H4 (cell line): ENCODE data around the gene OTUD6A. TPM values are rescaled to one million over a fixed set of nuclear protein-coding genes. Genes with fewer than 3 reads are reported as not detected.

Experiments used
- DNase-seq: peaks from one replicate; pipeline ENCODE4 v3.0.0-alpha.2; 2015; ENCODE audit warnings: low spot score
- total RNA-seq: library from RNA; depleted of rRNA; stranded (reverse); fragments of >200 nt; shearing (Covaris generic); gene quantifications from 2 replicates; pipeline ENCODE4 v1.2.3, GENCODE V29; 2014; rRNA removed

The OTUD6A gene, protein sequence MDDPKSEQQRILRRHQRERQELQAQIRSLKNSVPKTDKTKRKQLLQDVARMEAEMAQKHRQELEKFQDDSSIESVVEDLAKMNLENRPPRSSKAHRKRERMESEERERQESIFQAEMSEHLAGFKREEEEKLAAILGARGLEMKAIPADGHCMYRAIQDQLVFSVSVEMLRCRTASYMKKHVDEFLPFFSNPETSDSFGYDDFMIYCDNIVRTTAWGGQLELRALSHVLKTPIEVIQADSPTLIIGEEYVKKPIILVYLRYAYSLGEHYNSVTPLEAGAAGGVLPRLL
- not detected in 2 replicates for total RNA-seq

DNA sequence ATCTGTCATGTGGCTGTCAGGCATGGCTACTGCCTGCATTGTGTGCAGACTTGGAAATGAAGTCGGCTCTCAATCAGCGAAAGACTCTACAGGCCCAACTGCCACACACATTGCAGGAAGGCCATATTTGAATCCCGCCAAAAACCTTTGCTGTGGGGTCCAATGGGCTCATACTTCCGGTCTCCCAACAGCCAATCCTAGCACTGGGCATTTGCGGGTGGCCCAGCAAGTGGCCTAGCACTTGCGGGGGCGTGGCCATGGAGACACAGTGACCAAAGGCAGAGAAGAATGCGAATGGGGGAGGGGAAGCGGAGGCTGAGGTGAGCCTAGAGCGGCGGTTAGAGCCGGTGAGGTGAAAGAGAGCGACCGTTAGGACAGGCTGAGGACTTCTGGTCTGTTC lies at the start of gene OTUD6A:
Gene OTUD6A, plus strand, starts transcription at position 382 of the 400 bp plus-strand sequence. CDS start 68 bp downstream, outside the sequence.
- DNase-seq, result no peak

DNA sequence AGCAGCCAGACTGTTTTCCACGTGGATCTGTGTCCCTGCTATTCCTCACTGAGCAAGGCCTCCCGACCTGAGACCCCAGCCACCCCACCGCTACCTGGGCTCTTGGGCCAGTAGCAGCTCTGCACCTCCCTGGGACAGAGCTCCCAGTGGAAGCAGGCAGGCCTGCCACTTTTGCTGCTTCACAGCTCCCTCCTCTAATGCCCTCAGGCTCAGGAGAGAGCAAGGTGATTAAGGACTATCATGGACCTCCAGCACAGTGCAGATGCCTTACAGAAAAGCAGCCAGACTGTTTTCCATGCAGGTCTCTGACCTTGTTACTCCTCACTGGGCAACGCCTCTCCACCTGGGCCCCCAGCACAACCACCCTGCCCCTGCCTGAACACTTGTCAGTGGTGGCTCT lies 49.5 kb upstream of the OTUD6A start:
- DNase-seq, result no peak

DNA sequence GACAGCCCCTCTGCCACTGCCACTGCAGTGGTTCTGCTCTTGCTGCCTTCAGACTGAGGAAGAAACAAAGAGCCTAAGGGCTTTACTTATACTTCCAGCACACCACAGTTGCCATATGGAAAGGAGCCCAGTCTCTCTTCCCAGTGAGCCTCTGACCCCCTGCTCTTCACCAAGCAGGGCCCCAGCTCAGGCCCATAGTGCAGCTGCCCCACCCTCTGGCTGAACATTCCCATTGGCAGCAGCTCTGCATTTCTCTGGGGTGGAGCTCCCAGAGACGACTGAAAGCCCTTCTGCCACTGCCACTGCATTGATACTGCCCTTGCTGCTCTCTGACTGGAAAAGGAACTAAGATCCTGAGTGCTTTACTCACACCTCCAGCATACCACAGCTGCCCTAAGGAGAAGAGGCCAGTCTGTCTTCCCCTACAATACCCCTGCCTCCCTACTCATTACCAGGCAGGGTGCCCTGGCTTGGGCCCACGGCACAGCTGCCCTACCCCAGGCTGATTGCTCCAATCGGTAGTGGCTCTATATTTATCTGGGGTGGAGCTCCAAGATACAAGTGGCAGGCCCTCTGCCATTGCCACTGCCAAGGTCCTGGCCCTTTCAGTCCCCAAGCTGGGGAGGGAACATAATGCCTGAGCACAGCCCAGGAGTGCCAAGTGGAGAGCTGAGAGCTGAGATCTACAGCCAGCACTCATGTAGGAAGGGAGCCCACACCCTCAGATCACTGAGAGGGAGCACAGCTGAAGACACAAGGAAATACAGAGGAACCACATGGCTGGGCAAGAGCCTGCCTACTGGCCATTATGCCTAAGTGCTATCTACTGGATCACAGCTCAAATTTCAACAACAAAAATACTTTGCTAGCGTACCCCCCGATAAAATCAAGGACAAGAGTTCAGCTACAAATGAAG lies 48.5 kb upstream of the OTUD6A start:
- DNase-seq, result no peak

DNA sequence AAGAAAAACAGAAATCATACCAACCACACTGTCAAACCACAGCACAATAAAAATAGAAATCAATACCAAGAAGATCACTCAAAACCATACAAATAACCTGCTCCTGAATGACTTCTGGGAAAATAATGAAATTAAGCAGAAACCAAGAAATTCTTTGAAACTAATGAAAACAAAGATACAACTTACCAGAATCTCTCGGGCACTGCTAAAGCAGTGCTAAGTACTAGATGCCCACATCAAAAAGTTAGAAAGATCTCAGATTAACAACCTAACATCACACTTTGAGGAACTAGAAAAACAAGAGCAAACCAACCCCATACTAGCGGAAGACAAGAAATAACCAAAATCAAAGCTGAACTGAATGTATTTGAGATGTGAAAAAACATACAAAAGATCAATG lies 45.7 kb upstream of the OTUD6A start:
- no peak for DNase-seq

DNA sequence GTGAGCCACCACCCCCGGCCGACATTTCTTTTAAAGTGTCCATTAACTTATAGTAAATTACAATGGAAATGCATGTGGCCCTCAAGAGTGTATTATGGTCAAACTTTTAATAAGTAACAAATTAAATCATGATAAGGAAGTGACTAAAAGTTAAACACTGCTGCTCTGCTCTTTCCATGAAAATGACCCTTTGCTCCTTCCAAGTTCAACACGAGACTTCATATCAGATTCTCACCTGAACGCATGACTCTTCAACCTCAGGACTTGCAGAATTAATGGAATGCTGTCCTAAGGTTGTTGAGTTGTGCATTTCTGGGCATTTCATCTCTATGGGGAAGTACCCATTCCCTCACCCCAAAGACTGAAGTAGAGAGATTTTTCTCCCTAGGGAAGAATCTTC lies 39.6 kb upstream of the OTUD6A start:
- no peak for DNase-seq

DNA sequence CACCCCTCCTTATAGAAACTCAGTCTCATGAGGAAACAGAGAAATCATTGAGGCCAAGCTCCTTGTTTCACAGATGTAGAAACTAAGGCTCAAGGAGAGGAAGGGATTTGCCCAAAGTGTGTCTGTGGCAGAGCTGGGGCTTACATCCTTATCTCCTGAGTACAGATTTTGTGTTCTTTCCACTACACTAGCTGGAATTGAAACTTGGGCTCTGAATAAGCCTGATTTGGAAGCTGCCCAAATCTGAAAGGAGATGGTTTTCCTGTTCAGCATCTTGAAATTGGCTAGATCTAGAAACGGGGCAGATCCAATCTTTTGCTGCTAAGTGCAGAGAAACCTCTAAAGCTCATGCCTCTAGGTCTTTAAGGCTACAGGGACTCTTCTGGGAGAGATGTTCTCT lies 36.8 kb upstream of the OTUD6A start:
- DNase-seq, result no peak

DNA sequence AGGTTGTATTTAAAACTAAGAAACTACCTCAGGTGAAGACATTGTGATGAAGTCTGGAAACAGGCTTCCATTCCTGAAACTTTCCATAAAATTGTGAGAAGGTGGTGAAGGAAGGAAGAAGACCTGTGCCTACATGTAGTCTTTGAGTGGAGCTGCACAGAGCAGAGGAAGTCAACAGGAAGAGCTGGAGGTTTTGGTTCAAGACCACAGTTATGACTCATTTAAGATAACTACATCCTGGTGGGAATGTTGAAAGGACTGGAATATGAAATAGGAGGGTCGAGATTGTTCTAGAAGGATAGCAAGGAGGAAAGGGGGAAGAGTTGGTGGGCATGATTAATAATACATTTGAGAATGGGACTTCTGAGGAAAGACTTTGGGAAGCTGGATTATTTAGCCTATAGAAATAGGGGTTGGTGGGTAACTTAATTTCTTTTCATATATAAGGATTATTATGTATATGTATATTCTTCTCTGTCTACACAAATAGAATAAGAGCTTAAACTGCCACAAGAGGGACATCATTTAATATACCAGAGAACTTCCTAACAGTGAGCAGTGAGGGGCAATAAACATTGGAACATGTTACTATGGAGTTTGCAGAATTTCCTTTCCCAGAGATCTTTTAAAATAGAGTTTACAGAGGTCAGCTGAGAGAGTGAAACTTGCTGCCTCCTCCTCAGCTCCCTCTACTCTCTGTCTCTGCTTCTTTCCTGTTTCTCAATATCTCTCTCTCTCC lies 36.0 kb upstream of the OTUD6A start:
- DNase-seq, result no peak

DNA sequence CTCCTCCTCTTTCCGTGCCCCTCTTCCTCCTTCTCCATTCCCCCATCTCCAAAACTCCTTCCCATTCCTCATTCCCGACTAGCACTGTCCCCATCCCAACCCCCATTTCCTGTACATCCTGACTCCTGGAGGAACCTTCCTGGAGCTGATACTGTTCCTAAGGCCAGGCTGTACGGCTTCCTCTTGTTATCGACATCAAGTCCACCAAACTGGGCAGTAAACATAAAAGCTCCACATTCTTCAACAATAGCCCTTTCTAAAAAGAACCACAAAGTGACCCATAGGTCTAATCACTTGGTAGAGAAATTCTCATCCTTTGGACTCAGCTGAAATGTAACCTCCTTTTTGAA lies 35.4 kb upstream of the OTUD6A start:
- no peak for DNase-seq

DNA sequence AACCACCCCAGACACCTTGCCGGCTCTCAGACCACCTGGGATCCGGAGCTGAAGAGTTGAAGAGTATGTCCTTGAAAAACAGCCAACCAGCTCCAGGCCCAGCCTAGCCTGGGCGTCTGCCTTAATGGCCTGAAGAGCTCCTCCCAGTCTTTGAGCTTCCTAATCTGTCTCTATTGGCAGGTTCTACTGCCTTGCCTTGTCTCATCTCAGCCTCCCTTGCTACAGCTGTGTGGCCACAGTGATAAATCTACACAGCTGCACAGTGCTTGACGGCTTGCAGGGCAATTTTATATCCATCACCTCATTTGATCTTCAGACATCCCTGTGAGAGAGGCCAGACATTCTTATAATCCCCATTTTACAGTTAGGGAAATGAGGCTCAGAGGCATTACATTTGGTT lies 32.4 kb upstream of the OTUD6A start:
- no peak for DNase-seq

DNA sequence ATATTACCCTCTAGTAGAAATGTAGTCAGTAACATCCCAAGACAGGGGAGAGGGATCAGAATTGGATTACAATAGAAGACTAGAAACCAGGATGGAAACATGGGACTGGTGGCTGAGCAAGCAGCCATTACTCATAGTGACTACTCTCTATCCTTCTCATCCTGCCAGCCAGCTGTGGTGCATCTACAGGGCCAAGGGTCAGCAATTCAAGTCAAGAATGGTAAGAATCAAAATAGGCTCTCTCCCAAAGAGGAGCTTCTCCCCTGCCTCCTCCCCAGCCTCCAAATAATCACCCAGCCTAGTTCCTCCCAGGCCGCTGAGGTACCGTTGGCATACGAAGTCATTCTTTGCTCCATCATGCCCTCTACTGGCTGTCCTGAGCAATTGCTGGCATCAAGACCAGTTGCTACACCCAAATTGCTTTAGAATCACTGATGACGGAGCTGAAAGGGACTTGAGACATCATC lies 31.9 kb upstream of the OTUD6A start:
- DNase-seq, result peak; percentile 44

DNA sequence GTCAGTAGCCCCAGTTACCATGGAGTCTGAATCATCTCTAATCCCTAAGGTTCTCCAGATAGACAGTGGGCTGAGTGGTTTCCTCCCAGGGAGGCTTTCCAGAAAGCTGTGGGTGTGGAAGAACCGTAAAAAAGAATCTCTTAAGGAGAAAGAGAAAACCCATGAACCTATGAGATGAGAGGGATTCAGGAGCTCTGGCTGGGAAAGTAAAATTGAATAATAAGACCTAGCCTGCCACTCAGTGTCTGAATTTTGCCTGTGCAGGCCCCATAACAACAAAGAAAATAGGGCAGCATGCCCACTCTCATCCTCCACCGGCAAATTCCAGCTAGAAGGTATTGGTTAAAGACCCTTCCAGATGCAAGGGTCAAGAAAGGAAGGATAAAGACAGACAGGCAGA lies 29.5 kb upstream of the OTUD6A start:
- DNase-seq, result no peak

DNA sequence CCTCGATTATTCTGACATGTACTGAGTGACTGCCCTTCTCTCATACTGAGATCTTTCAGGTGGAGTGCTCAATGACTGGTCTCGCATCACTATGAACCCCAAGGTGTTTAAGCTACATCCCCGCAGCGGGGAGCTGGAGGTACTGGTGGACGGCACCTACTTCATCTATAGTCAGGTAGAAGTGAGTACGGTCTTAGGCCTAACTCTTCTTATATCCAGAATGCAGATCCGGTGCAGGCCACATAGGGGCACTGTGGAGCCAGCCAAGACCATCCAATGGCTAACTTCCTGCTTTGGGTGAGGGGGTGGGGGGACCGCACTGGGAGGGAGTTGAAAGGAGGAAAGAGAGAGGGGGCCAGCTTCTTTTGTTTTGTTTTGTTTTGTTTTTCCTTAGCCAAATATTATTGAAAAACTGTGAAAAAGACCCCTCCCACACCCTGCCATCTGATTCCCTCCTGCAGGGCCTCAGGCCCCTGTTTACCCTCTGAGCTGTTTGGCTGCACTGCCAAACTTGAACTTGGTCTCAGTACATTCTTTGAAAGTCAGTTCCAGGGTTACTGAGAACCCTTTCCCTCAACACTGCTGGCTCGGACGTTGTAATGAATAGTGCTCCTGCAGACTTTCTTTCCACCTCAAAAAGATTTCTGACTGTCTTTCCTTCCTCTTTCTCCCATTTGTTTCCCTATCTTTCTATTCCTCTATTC lies 28.8 kb upstream of the OTUD6A start:
- peak; percentile 34 for DNase-seq

DNA sequence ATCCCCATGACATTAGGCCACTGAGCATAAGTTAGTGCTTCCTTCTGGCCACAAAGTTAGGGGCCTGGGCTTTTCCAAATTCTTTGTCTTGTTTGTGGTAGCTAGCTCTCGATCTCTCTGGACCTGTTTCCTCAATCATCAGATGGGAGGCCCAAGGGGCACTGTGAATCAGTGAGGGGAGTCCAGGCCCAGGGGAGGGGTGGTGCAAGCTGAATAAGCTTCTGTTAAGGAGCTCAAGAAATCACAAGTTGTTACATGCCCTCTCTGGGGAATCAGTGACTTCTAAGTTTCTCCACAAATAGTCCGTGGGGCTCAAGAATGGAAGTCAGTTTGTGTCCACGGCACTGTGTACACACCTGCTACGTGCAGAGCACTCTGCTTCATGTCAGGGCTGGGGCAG lies 27.6 kb upstream of the OTUD6A start:
- DNase-seq, result no peak

DNA sequence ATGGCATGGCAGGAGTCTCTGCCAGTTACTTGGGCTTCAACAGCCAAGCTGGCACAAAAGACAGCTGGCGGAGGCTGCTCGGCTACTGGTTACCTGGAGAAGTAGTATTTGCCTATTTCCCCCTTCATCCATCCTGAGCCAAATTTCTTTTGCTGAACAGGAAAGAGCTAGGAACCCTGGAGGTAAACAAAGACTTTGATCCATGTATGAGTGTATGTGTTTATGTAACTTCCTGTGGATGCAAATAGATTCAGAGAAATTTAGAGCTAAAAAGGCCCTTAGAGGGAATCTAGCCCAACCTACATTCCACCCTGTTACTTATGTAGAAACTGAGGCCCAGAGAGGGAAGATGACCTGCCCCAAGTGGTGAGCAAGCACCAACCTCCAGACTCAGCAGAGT lies 23.7 kb upstream of the OTUD6A start:
- no peak for DNase-seq

DNA sequence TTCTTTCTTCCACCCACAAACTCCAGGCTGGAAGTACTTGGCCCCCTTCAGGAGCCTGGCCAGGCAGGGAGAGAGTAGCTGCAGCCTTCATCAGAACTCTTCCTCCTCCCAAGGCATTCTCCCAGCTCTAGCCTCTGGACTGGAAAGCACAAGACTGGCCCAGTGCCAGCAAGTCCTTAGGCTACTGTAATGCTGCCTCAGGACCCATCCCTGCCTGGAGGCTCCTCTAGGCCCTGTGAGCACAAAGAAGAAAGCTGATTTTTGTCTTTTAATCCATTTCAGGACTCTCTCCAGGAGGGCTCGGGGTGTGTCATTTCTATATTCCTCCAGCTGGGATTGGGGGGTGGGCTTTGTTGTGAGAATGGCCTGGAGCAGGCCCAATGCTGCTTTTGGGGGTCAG lies 23.3 kb upstream of the OTUD6A start:
- DNase-seq, result no peak

DNA sequence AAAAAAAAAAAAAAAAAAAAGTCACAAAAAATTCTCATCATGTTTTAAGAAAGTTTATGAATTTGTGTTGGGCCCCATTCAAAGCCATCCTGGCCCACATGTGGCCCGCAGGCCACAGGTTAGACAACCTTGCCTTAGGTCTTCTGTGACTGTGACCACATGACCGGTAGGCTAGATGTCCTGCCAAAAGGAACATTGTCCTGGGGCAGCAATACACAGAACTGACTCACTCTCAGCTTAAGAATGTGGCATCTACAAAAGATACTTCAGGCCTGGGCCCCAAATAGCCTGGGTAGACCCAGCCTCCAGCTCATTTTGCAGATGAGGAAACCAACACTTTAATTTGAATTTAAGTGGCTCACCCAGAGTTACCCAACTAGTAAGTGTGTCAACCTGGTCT lies 22.5 kb upstream of the OTUD6A start:
- no peak for DNase-seq

DNA sequence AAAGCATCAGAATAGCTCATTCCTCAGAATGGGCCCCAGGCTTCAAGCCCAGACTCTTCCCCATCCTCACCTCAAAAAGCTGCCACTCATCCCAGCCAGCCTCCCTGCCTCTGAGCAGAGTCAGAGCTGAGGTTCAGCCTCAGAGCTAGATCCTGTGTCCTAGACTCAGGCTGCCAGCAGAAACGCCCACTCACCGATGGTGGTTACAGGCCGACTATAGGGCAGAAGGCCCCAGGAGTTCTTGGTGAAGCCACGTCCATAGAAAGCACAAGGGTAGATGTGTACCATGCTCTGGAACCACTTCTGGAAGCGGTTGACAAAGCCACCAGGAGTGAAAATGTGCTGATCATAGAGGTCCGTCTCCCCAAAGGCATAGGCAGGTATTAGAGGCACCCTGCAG lies 20.3 kb upstream of the OTUD6A start:
- no peak for DNase-seq

DNA sequence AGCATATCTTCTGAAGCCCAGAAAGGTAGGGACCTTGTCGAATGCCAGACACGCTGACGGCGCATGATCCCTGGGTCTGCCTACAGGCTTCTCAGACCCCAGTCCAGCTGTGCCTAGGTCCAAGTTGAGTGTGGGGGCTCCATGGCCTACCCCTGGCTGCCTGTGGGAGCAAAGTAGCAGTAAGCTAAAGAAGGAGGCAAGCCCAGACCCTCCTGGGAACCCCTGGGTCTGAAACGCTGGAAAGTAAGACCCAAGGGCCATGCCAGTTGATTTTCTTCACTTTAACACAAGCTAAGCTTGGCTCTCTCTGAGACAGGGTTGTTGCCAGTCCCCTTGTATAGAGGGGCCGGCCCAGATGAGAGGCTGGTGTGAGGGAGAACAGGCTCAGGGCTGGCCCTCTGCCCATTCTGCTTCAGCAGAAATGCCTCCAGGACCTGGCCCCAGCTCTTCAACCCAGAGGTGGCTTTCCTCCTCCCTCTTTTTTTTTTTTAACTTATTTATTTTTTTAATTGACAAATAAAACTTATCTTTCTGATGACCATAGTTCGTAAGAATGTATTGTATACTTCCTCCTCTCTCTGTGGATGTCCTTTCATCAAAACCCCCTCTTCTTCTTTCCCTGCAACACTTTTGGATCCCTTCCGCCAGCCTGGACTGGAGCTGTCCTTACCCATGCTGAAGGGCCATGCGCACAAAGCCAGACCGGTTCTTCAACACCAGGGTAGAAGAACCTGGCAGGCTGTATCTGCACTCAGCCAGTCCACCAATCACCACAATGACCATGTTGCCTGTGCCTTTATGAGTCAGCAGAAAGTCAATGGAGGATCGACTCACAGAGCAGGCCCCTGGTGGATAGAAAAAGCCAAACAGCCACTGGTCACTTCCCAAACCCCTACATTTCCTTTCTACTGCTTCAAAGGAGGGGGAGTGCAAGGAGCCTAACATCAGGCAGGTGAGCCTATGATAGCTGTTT lies 19.6 kb upstream of the OTUD6A start:
- DNase-seq, result peak; percentile 16

DNA sequence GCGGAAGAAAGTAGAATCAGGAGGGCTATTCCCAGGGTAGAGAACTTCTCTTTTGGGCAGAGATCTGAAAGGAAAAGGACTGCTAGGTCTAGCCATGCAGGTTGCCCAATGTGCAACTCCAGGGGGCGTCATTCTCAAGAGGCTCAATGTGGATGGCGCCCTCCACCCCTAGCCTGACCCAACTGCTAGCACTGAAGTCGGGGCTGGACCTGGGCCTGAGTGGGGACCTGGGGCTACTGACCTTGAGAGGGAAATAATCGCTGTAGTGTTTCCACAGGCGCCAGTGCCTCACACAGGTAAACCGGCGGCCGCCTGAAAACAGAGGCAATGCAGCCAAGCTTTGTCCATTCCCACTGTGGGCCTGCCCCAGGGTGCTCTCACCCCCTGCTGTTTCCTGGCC lies 18.6 kb upstream of the OTUD6A start:
- no peak for DNase-seq

DNA sequence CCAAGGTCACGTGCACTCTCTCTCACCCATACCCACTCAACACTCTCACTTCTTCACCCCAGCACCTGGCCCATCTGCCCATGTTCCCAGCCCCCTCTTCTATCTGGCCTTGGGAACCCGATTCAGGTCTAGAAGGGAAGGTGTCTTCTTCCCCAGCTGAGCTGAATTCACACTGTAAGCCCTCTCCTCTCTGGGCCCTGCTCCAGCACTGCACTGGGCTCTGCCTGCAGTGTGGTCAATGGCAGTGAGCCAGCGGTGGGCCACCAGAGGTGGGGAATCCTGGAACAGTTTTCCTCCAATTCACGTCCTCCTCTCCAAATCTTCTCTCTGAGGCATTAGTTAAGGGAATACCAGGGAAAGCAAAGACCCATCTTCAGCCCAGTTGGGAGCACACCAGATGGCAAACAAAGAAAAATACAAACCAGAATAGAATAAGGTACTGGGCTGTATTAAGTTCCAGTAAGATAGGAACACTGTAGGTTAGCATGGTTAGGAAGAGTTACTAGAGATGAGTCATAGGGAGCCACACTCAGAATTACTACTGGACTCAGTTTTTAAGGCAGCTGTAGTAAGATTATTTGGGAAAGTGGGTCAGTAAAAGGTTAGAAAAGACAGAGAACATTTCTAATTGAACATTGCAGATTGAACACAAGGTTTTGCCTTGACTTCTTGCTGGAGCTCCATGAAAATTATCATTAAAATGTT lies 17.6 kb upstream of the OTUD6A start:
- DNase-seq, result no peak
